KBM-7 (cell line): ENCODE results near the gene CYP21A2.
"Not testable (repeated sequence)": the region's sequence is repeated elsewhere in the genome, so short reads cannot be mapped to it uniquely, and the experiment has no call there.

Experiments
- DNase-seq: peaks from one replicate; pipeline ENCODE4 v3.0.0-alpha.2; 2015
- in situ Hi-C: fragments of 300-500 bp; cut with MboI; formaldehyde crosslinking; loops from 2 replicates; pipeline ENCODE4 v1.14.3; 2020; ENCODE audit warnings: low sequenced_read_pairs, low pct_unique_long_range_greater_than_20kb, mixed read lengths

Gene CYP21A2

GRCh38 chr6:32047855-32048766 is 9.9 kb downstream of the CYP21A2 start:
- in situ Hi-C loops, result no loop called here
- peak; percentile 67 for DNase-seq

- DNase-seq, in situ Hi-C loops: not testable (repeated sequence)
These were observed 10.9 kb downstream of the CYP21A2 start for GRCh38 chr6:32049149-32049548.

GRCh38 chr6:32049736-32050135 is 11.5 kb downstream of the CYP21A2 start:
- in situ Hi-C loops, result not testable (repeated sequence)

DNA sequence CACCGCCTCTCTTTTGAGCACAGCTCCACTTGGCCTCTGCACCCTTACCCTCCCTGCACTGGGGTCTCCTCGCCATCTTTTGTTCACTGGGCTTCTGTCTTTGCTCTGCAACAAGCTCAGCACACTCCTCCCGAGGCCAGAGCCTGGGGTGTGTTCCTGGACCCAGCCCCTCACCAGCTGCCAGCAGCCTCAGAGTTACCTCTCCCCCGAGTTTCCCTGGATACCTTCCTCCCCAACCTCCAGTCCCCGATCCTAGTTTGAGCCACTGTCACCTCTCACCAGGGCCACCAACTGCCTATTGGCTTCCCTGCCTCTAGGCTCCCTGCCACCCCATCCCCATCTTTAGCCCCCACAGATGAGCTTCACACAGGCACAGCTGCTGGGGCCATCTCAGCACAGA is 12.3 kb downstream of the CYP21A2 start:
- in situ Hi-C loops, result no loop called here
- DNase-seq, result no peak

More at GRCh38 chr6:32049736-32050135, 11.5 kb downstream of the CYP21A2 start:
- DNase-seq, result not testable (repeated sequence)

DNA sequence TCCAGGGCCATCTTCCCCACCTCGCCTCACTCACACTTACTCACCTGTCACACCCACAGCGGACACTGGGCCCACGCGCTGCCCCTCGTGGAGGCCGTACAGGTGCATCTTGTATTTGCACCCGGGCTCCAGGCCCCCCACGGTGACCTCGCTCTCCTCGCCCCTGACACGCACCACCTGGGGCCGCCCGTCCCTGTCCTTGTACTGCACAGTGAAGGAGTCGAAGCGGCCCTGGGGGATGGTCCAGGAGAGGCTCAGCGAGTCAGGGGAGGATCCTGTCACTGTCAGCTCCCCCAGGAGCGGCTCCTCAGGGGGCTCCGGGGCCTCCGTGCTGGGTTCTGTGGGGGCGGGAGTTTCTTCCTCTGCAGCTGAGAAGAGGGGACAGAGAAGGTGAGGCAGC is 14.4 kb downstream of the CYP21A2 start:
- DNase-seq, in situ Hi-C loops: not testable (repeated sequence)

- DNase-seq, in situ Hi-C loops: not testable (repeated sequence)
These were observed 15.1 kb downstream of the CYP21A2 start for GRCh38 chr6:32053314-32053713.

DNA sequence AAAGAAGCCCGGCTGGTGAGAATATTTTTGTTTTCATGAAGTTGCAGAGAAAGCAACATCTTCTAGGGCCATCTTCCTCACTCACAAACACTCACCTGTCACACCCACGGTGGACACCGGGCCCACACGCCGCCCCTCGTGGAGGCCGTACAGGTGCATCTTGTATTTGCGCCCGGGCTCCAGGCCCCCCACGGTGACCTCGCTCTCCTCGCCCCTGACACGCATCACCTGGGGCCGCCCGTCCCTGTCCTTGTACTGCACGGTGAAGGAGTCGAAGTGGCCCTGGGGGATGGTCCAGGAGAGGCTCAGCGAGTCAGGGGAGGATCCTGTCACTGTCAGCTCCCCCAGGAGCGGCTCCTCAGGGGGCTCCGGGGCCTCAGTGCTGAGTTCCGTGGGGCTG is 17.5 kb downstream of the CYP21A2 start:
- in situ Hi-C loops, DNase-seq: not testable (repeated sequence)

DNA sequence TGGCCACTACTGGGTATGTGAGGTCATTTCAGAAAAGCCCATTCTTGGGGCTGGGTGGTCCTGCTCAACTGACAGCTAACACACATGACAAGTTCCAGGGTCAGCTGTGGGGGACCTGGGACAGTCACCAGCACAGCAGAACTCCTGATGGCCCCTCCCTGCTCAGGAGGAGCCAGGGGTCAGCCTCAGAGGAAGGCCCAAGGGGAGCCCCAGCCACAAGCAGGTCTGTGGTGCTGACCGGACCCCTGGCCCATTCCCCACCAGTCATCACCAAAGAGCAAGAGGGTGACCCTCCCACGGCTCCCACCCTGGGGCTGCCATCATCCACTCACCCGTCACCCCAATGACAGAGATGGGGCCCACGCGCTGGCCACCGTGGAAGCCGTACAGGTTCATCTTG is 18.0 kb downstream of the CYP21A2 start:
- in situ Hi-C loops, result no loop called here
- DNase-seq, result no peak

GRCh38 chr6:32057966-32058365 is 19.8 kb downstream of the CYP21A2 start:
- DNase-seq, result no peak
- in situ Hi-C loops, result no loop called here

DNA sequence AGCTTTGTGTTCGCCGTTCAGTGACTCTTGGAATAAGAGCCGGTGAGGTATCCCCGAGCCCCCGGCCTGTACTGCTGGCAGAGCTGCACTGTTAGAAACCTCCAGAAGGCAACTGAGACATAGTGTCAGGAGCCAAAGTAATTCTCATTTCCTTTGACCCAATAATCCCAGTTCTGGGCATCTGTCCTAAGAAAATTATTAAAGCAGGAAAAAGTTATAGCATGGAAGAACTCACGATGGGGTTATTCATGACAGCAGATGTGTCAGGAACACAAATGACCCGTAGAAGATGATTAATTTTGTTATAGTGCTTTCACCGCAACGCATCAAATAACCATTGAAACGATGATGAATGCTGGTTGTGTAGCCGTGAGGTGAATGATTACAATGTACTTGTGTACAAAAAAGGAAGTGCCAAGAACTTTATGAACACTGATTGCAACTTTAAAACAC is 20.3 kb downstream of the CYP21A2 start:
- in situ Hi-C loops, result no loop called here
- DNase-seq, result no peak

DNA sequence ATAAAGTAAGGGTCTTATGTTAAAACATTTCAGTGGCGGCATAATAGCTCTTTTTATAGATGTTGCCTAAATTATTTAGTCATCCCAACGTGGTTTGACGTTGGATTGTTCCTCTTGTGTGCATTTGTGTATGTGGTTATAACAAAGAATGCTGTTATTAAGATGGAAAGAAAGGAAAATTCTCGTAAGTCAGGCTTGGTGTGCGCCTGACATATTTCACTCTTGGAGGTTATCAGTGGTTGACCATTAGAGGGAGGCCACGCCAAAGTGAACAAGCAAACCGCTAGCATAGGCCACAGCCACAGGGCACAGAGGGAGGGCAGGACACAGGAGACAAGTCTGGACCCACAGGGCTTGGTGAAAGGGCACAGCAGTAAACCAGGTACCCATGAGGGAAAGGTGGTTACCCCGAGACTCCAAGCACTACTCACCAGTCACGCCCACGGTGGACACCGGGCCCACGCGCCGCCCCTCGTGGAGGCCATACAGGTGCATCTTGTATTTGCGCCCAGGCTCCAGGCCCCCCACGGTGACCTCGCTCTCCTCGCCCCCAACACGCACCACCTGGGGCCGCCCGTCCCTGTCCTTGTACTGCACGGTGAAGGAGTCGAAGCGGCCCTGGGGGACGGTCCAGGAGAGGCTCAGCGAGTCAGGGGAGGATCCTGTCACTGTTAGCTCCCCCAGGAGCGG is 22.9 kb downstream of the CYP21A2 start:
- no peak for DNase-seq
- in situ Hi-C loops, result no loop called here

GRCh38 chr6:32064706-32065105 is 26.5 kb downstream of the CYP21A2 start:
- no peak for DNase-seq
- in situ Hi-C loops, result no loop called here

DNA sequence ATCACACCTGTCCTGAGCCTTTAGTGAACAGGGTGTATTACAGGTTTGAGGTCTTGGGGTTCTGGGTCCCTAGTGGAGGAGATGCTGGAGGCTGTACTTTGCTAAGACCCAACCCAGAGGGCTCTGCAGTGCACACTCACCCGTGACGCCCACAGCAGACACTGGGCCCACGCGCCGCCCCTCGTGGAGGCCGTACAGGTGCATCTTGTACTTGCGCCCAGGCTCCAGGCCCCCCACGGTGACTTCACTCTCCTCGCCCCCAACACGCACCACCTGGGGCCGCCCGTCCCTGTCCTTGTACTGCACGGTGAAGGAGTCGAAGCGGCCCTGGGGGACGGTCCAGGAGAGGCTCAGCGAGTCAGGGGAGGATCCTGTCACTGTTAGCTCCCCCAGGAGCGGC is 29.3 kb downstream of the CYP21A2 start:
- in situ Hi-C loops, DNase-seq: not testable (repeated sequence)

GRCh38 chr6:32068315-32068714 is 30.1 kb downstream of the CYP21A2 start:
- DNase-seq, in situ Hi-C loops: not testable (repeated sequence)

DNA sequence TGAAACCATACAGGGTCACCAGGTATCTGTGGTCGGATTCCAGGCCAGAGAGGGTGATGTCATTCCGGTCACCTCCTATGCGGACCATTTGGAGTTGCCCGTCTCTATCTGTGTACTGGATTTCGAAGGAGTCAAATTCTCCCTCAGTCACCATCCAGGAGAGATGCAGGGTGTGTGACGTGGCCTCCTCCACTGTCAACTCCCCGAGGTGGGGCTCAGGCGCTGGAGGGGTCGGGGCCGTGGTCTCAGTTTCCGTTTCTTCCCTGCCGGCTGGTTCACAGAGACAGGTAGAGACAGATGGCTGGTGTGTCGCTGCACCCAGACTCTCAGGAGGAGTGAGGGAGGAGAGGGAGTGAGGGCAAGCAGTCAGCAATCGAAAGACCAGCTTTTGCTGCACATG is 30.7 kb downstream of the CYP21A2 start:
- no peak for DNase-seq
- in situ Hi-C loops, result no loop called here

DNA sequence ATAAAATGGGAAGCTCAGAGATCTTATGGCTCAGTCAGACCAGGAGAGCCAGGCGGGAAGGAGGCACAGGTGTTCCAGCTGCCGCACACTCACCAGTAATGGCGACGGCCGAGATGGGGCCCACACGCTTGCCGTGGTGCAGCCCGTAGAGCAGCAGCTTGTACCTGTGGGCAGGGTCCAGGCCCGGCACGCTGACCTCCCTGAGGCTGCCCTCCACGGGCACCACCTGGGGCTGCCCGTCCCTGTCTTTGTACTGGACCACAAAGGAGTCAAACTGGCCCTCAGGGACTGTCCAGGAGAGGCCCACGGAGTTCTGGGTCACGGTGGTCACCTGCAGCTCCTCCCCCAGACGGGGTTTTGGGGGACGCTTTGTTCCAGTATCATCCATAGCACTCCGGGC is 31.2 kb downstream of the CYP21A2 start:
- DNase-seq, result no peak
- in situ Hi-C loops, result no loop called here

GRCh38 chr6:32069878-32070515 is 31.8 kb downstream of the CYP21A2 start:
- no peak for DNase-seq
- in situ Hi-C loops, result no loop called here

DNA sequence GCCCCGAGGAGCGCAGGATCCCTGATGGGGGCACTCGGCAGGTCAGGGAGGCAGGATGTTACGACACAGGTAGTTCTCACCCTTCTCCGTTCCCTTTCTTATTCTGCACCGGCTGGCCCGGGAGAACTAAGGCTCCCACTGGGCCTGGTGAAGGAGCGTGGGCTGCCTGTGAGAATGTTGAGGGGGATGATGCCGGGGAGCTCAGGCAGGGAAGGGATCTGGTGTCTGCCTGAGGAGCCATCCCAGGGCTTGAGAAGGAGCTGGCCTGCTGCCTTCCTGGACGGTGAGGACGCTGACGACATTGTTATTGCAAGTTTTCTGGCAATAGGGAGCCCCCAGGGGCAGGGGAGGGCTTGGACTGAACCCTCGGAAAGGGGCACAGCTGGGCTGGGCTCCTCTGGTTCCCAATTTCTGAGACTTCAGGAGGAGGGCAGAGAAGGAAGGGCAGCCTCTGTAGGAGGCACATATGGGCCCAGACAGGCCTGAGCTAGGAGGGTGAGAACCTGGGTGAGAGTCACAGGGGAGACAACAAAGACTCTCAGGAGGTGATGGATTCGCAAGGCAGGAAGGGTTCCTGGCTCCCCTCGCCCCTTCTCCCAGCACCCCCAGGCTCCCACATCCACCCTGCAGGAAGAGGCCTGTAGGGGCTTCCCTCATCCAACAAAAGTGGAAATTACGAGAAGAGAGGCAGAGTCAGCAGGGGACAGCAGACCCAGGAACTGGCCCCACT is 32.8 kb downstream of the CYP21A2 start:
- in situ Hi-C loops, result no loop called here
- DNase-seq, result no peak

DNA sequence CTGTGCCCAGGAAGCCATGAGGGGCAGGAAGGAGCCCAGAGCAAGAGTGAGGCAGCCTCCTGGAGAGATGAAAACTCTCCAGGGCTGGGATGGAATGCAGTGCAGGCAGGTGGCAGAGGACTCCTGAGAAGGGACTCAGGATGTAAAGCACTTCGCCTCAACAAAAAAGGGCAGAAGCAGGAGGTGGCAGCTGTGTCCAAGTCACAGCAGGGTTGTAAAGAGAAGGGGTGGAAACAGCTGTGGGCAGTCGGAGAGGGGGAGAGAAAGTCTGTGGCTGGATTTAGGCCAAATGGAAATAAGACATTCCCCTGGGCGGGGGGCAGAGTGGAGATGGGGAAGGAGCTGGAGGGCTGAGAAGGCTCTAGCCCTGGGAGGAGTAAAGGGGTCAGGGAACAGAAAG is 34.9 kb downstream of the CYP21A2 start:
- in situ Hi-C loops, result no loop called here
- no peak for DNase-seq
